GM19438 (cell line): ENCODE data around the gene SYNGR4.

Source experiments
- ATAC-seq: cut with Tn5 transposase; IDR thresholded peaks from one replicate; pipeline ENCODE4 v1.9.1; 2021; ENCODE audit warnings: low read depth; ENCODE audit not compliant: unreplicated experiment

Gene SYNGR4

GRCh38 chr19:48341515-48342413 lies 22.4 kb upstream of the SYNGR4 start:
- no peak for ATAC-seq

GRCh38 chr19:48342414-48342738 lies 21.8 kb upstream of the SYNGR4 start:
- no peak for ATAC-seq

DNA sequence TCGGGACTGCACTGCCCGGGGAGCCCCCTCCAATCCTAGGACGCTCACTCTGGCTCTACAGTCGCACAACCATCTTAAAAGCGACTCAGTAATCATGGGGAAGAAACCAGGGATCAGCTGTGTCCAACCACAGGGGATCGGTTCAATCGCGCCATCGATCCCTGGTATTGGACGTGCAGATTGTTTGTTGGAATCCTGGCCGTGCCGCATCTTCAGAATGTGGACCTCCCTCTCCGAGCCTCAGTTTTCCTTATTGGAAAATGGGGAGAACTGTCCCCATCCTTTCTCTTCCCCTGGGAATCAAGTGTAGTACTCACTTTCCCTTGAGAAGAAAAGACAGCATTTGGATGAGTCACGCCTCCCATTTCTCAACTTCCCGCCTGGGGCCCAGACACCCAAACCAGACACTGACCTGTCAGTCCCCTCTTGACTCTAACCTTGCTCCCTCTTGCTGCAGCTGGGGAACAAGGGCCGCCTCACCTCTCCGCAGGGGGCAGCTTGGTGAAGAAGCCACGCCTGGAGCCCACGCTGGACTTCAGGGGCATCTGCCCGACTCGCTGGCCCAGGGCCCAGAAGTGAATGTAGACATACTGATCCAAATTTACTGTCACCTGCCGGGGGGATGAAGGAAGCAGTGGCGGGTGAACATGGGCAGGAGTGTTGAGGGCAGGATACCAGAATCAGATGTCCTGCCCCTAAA lies 21.2 kb upstream of the SYNGR4 start:
- no peak for ATAC-seq

DNA sequence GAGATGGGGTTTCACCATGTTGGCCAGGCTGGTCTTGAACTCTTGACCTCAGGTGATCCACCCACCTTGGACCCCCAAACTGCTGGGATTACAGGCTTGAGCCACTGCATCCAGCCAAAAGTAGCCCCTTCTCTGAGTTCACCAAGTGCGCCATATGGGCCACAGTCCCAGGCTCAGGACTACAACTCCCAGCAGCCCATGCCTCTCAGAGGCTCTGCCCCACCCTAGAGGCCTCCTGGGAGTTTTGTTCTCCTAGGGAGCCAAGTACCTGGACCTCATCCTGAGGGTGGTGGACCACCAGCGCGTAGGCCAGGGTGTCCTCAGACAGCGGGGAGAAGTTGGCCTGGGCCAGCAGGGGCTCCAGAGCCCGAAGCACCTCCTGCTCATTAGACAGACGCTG lies 19.3 kb upstream of the SYNGR4 start:
- no peak for ATAC-seq

DNA sequence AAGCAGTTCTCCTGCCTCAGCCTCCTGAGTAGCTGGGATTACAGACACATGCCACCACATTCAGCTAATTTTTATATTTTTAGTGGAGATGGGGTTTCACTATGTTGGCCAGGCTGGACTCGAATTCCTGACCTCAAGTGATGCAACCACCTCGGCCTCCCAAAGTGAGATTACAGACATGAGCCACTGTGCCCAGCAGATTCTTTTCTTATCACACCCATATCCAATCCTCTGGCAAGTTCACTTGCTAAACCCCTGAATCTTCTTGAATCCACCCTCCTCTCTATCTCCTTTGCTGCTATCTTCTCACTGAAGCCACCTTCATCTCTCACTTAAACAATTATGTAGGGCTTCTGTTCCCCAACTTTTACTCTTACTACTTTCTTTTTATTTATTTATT lies 18.0 kb upstream of the SYNGR4 start:
- no peak for ATAC-seq

DNA sequence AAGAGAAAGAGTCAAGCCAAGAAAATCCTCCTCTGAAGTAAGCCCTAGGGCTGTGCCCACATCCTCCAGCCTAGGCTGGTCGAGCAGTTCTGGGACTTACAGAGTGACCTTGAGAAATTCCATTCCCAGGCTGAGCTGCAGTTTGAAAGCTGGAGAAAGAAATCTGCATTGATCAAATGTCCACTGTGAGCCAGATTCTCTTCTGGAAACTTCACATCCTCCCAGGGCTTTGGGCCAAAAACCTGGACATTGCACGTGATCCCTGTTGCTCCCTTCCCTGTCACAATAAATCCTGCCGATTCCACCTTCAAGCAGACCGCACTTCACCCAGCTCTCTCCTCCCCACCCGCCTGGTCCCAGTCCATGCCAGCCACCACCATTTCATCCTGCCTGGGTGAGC lies 16.1 kb upstream of the SYNGR4 start:
- no peak for ATAC-seq

DNA sequence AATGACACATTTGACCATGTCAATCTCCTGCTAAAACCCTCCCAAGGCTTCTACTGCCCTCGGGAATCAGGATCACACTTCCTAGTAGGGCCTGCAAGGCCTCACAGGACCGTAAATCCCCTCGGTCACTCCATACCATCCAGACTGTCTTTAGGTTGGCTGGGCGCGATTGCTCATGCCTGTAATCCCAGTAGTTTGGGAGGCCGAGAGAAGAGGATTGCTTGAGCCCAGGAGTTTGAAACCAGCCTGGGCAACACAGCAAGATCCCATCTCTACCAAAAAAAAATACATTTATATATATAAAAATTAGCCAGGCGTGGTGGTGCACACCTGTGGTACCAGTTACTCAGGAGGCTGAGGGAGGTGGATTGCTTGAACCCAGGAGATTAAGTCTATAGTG lies 15.4 kb upstream of the SYNGR4 start:
- no peak for ATAC-seq

DNA sequence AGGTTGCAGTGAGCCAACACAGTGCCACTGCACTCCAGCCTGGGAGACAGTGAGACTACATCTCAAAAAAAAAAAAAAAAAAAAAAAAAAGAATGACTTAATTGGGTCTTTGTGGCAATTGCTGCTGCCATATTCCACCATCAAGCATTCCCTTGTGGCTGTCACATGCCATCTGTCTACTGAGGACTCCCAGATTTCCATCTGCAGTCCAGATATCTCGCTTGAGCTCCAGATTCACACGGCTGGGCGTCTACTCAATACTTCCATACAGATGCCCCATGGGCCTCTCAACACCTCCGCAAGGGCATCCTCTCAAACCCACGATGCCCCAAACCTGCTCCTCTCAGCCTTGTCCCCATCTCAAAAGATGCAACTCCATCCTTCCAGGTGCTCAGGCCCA lies 13.3 kb upstream of the SYNGR4 start:
- no peak for ATAC-seq

DNA sequence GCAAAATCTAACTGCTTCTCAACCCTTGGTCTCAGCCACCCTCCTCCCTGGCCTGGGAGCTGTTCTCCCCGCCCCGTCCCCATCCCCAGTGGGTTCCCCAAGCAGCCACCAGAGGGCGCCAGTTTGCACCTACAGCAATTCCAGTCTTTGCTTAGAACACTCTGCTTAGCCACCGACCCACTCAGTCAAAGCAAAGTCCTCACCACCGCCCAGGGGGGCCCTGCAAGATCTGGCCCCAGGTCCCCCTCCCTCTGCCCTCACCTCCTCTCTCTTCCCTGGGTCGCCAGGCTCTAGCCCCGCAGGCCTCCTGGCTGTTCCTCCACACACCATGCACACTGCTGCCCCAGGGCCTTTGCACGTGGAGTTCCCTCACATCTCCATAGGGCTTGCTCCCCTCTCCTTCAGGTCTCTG lies 12.8 kb upstream of the SYNGR4 start:
- no peak for ATAC-seq

GRCh38 chr19:48353677-48354076 lies 10.5 kb upstream of the SYNGR4 start:
- no peak for ATAC-seq

DNA sequence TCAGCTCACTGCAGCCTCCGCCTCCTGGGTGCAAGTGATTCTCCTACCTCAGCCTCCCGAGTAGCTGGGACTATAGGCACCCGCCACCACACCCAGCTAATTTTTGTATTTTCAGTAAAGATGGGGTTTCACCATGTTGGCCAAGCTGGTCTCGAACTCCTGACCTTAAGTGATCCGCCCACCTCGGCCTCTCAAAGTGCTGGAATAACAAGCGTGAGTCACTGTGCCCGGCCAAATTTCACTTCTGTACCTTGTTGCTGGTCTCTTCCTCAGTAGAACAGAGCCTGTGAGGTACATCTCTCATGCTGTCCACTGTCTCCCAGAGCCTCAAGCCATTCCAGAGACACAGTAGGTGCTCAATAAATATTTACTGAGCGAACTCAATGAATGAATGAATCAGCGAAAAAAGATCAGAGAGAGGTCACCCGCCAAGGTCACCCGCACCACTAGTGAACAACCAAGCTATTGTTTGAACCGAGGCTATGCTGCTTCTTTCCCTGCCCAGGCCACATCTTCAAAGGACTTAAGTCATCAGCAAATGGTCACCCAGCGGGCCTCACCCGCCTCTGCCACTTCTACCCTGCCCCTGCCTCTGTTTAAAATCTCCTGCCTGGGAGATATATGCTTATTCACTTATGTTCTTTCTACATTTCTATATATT lies 9.7 kb upstream of the SYNGR4 start:
- ATAC-seq = no peak

GRCh38 chr19:48355365-48355954 lies 8.7 kb upstream of the SYNGR4 start:
- no peak for ATAC-seq

DNA sequence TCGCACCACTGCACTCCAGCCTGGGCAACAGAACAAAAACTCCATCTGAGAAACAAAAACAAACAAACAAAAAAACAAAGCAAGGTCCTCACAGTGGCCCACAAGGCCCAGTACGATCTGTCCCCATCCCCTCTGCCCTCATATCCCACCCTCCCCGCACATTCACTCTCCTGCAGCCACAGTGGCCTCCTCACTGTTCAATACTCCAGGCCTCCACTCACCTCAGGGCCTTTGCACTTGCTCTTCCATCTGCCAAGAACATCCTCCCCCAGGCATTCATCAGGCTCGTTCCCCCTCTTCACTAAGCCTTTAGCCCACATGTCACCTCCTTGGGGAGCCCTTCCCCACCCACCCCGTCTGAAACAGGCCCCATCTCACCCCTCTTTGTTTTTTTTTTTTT lies 5.0 kb upstream of the SYNGR4 start:
- no peak for ATAC-seq

DNA sequence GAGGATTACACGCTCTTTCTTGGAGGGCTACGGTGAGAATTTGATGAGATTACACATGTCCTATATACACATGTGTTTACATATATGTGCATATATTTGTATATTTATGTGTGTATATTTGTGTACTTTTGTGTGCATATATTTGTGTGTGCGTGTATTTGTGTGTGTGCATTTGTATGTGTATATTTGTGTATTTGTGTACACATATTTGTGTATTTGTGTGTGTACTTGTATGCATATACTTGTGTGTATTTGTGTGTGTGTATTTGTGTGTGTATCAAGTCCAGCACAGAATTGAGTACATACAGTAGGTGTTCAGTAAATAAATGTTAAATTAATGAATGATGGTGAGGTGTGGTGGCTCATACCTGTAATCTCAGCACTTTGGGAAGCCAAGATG lies 2.3 kb upstream of the SYNGR4 start:
- no peak for ATAC-seq

GRCh38 chr19:48362716-48363499 lies 1.3 kb upstream of the SYNGR4 start:
- peak; percentile 47 for ATAC-seq

- peak; percentile 7 for ATAC-seq
These were observed 712 bp upstream of the SYNGR4 start for GRCh38 chr19:48363500-48363809.

DNA sequence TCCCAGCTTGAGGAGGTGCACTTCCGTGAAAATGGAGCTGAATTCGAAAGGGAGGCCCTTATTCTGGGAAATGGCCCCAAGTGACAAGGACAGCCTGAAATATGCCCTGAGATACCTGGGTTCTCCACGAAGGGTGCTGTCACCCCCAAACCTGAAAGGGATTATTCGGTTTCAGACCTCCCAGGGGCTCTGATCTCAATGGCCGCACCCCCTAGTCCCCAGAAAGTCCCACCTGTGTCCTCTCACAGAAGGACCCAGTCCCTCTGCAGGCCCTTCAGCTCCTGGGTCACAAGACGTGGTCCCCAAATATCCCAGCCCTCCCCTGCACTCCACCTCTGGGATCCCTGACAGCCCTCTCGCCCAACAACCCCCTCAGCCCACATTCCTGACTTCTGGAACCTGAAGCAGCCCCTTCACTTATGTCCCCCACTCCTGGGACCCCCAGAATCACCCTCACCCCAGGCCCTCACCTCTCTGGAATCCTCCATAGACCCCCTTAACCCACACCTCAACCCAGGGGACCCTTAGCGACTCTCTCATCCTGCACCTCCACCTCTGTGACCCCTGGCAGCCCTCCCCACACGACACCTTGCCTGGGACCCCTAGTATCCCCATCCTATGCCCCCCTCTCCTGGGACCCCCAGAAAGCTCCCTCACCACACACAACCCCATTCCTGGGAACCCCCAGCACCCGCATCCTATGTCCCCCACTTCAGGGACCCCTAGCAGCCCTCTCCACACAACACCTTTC lies 606 bp downstream of the SYNGR4 start:
- ATAC-seq = no peak

- no peak for ATAC-seq
These were observed 1.4 kb downstream of the SYNGR4 start for GRCh38 chr19:48365602-48366001.

GRCh38 chr19:48367855-48368254 lies 3.7 kb downstream of the SYNGR4 start:
- ATAC-seq = no peak

DNA sequence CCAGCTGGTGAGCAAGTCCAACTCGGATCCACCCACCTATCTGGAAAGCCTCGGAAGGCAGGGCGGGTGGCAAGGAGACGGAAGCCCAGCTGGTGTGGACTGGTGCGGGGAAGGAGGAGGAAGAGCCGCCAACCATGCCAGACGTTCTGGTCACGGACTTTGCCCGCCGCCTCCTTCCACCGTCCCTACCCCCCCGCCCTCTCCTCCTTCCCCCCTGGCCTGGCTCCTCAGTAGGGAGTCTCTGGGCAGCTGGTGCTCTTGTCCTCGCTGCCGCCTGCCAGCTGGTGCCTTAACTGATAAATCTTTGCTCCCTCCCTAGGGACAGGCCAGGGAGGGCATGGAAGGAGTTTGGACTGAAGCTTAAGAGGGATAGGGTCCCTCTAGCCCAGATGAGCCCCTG lies 4.8 kb downstream of the SYNGR4 start:
- ATAC-seq = no peak
